DND-41 (cell line): ENCODE results near the gene KRT9.
"Not testable (repeated sequence)": the region's sequence is repeated elsewhere in the genome, so short reads cannot be mapped to it uniquely, and the experiment has no call there.

Source experiments
- ATAC-seq: fragments of 200-7000 bp; cut with Tn5 transposase; 3 replicates; pipeline ENCODE4 v1.9.1; 2021; ENCODE audit warnings: low read depth; ENCODE audit not compliant: insufficient read depth
- DNase-seq: peaks from one replicate; pipeline ENCODE4 v3.0.0-alpha.2; 2020
- H2AFZ ChIP-seq: 2 replicates; pipeline ENCODE4 v1.6.0; 2012; ENCODE audit warnings: low read depth, low read length
- H3K27ac ChIP-seq: 2 replicates; pipeline ENCODE4 v1.5.1; 2012; ENCODE audit warnings: low read length, inconsistent platforms
- H3K27me3 ChIP-seq: fragments of 200-600 bp; sonication (generic); 2 replicates; pipeline ENCODE4 v1.6.0; 2012; ENCODE audit warnings: low read length, mild to moderate bottlenecking, inconsistent platforms; ENCODE audit not compliant: insufficient read depth, poor library complexity
- H3K36me3 ChIP-seq: 2 replicates; pipeline ENCODE4 v1.5.1; 2012; ENCODE audit warnings: low read length, inconsistent platforms; ENCODE audit not compliant: insufficient read depth
- H3K4me1 ChIP-seq: 2 replicates; pipeline ENCODE4 v1.5.1; 2012; ENCODE audit warnings: mild to moderate bottlenecking, low read length; ENCODE audit not compliant: insufficient read depth
- H3K4me2 ChIP-seq: 2 replicates; pipeline ENCODE4 v1.6.0; 2012; ENCODE audit warnings: mild to moderate bottlenecking, moderate library complexity, low read length, inconsistent platforms; ENCODE audit not compliant: insufficient read depth
- H3K4me3 ChIP-seq, 2 experiments: fragments of 200-600 bp in 1 of 2; shearing (Covaris generic) in 1 of 2; 2 replicates each; pipeline ENCODE4 v1.5.1; 2012 to 2016; ENCODE audit warnings: inconsistent platforms in 2 of 2, low read length in 2 of 2, mild to moderate bottlenecking in 2 of 2, low read depth in 1 of 2, moderate library complexity in 1 of 2
- H3K79me2 ChIP-seq: 2 replicates; pipeline ENCODE4 v1.6.0; 2012; ENCODE audit warnings: low read length, inconsistent platforms; ENCODE audit not compliant: insufficient read depth
- H3K9ac ChIP-seq: 2 replicates; pipeline ENCODE4 v1.6.0; 2012; ENCODE audit warnings: low read depth, mild to moderate bottlenecking, inconsistent platforms, low read length, moderate library complexity
- H3K9me3 ChIP-seq: 2 replicates; pipeline ENCODE4 v1.5.1; 2012; ENCODE audit warnings: low read length, moderate library complexity, mild to moderate bottlenecking, inconsistent platforms; ENCODE audit not compliant: insufficient read depth, severe bottlenecking
- H4K20me1 ChIP-seq: 2 replicates; pipeline ENCODE4 v1.6.0; 2012; ENCODE audit warnings: low read length; ENCODE audit not compliant: insufficient read depth
- CTCF ChIP-seq: IDR thresholded peaks from 2 replicates; pipeline ENCODE4 v1.5.1; 2012; ENCODE audit warnings: borderline replicate concordance, low read length, moderate library complexity, mild to moderate bottlenecking; ENCODE audit not compliant: poor library complexity, severe bottlenecking; ENCODE audit errors: extremely low read depth
- EZH2 ChIP-seq: IDR thresholded peaks from 3 replicates; pipeline ENCODE4 v1.6.1; 2012; ENCODE audit warnings: borderline replicate concordance, low read depth, mild to moderate bottlenecking, moderate library complexity, low read length, inconsistent platforms; ENCODE audit not compliant: severe bottlenecking

The KRT9 gene

GRCh38 chr17:41571561-41572434 lies at the start of gene KRT9:
TSS of gene KRT9 (minus strand) at chr17:41572059. CDS start at chr17:41571992, 67 bp downstream.
- Histone ChIP-seq H3K36me3 (no peaks in the 10 kb centered on the region), H3K9me3 (no peaks in the 10 kb centered on the region), H3K27me3 (peaks cover 4% of the 10 kb centered on the region), H3K4me3 (no peak within 1 kb of the TSS), H4K20me1 (no peaks in the 10 kb centered on the region), H3K79me2 (no peaks in the 10 kb centered on the region), H3K4me2 (no peak within 1 kb of the TSS), H3K4me1 (no peaks in the 10 kb centered on the region), H3K27ac (no peak within 1 kb of the TSS), H2AFZ (no peak within 1 kb of the TSS), H3K9ac (no peak within 1 kb of the TSS)
- ATAC-seq, result no peak
- TF ChIP-seq EZH2 (no peak), CTCF (no peak)
- DNase-seq, result no peak

GRCh38 chr17:41621435-41621817 lies 49.6 kb upstream of the KRT9 start:
- not testable (repeated sequence) for H3K9ac ChIP-seq, H3K27me3 ChIP-seq, H3K79me2 ChIP-seq, H3K27ac ChIP-seq, H3K9me3 ChIP-seq, H2AFZ ChIP-seq, H3K4me3 ChIP-seq, H3K36me3 ChIP-seq, H3K4me2 ChIP-seq, H3K4me1 ChIP-seq, H4K20me1 ChIP-seq, ATAC-seq, DNase-seq

GRCh38 chr17:41620583-41621434 lies 49.0 kb upstream of the KRT9 start:
- Histone ChIP-seq H3K9ac (no peak overlapping the region), H2AFZ (no peak overlapping the region), H3K4me3 (no peak overlapping the region), H3K4me2 (no peak overlapping the region), H4K20me1 (no peaks in the 10 kb centered on the region), H3K4me1 (no peaks in the 10 kb centered on the region), H3K36me3 (no peaks in the 10 kb centered on the region), H3K27me3 (no peaks in the 10 kb centered on the region), H3K27ac (no peak overlapping the region), H3K9me3 (no peaks in the 10 kb centered on the region), H3K79me2 (no peaks in the 10 kb centered on the region)
- TF ChIP-seq EZH2 (no peak), CTCF (no peak)
- ATAC-seq, result no peak
- no peak for DNase-seq

GRCh38 chr17:41619927-41620582 lies 48.2 kb upstream of the KRT9 start:
- not testable (repeated sequence) for H3K27ac ChIP-seq, ATAC-seq, H2AFZ ChIP-seq, H3K4me1 ChIP-seq, DNase-seq, H3K27me3 ChIP-seq, H3K36me3 ChIP-seq, H3K9ac ChIP-seq, H3K79me2 ChIP-seq, H4K20me1 ChIP-seq, H3K4me3 ChIP-seq, H3K9me3 ChIP-seq, H3K4me2 ChIP-seq
